B cell (primary cell): ENCODE measurements around the gene SPTB. TPM values are rescaled to one million over a fixed set of nuclear protein-coding genes. Genes with fewer than 3 reads are reported as not detected.

ENCODE experiments used
- ATAC-seq: fragments of 200-7000 bp; cut with Tn5 transposase; one replicate; pipeline ENCODE4 v1.10.0; 2021; ENCODE audit warnings: low read depth, mild to moderate bottlenecking, moderate number of reproducible peaks, moderate library complexity
- CTCF ChIA-PET: fragments of 350-600 bp; sonication (Branson Sonifier 250); formaldehyde crosslinking; loops from one replicate; lab custom pipeline; 2021; ENCODE audit warnings: antibody characterized with exemption, inconsistent platforms; lab: Charles Lee
- POLR2A ChIA-PET: fragments of 350-600 bp; sonication (Branson Sonifier 250); formaldehyde crosslinking; loops from one replicate; lab custom pipeline; 2021; ENCODE audit warnings: antibody characterized with exemption; lab: Charles Lee
- DNase-seq: peaks from one replicate; pipeline ENCODE4 v3.0.0; 2013
- H2AFZ ChIP-seq: 2 replicates; pipeline ENCODE4 v1.6.1; 2012; ENCODE audit warnings: mild to moderate bottlenecking, low read depth, low read length; ENCODE audit not compliant: insufficient read depth, poor library complexity, severe bottlenecking
- H3K27ac ChIP-seq, 2 donors: 1 replicate in 1 of 2; 2 replicates in 1 of 2; pipeline ENCODE4 v1.5.1; 2012 to 2013; ENCODE audit warnings: low read length in 2 of 2, mild to moderate bottlenecking in 2 of 2, moderate library complexity in 1 of 2
- H3K27me3 ChIP-seq, 4 experiments: fragments of 200-600 bp in 1 of 4; sonication (generic) in 1 of 4; replicated peaks in 1 of 4; 1 replicate in 2 of 4; 2 replicates in 2 of 4; pipeline versions ENCODE4 v1.6.1 to v1.7.0; 2013 to 2016; ENCODE audit warnings: low read length in 3 of 4, mild to moderate bottlenecking in 2 of 4, mixed read lengths in 1 of 4, moderate library complexity in 1 of 4; ENCODE audit not compliant: insufficient read depth in 4 of 4, control insufficient read depth in 3 of 4; ENCODE audit errors: control extremely low read depth in 1 of 4
- H3K36me3 ChIP-seq, 2 experiments: replicated peaks in 1 of 2; 1 replicate in 1 of 2; 2 replicates in 1 of 2; pipeline versions ENCODE4 v1.6.1 to v1.7.1; 2013; ENCODE audit warnings: low read length in 1 of 2; ENCODE audit not compliant: insufficient read depth in 2 of 2, control insufficient read depth in 1 of 2; ENCODE audit errors: control extremely low read depth in 1 of 2, extremely low read depth in 1 of 2
- H3K4me1 ChIP-seq, 2 donors: fragments of 200-600 bp in 1 of 2; sonication (generic) in 1 of 2; 1 replicate in 1 of 2; 2 replicates in 1 of 2; pipeline versions ENCODE4 v1.5.1 to v1.6.1; 2013 to 2017; ENCODE audit warnings: low read length in 2 of 2; ENCODE audit not compliant: control insufficient read depth in 2 of 2, insufficient read depth in 2 of 2
- H3K4me2 ChIP-seq: replicated peaks from 2 replicates; pipeline ENCODE3; 2012; ENCODE audit warnings: mild to moderate bottlenecking, low read depth, low read length; ENCODE audit not compliant: poor library complexity, severe bottlenecking
- H3K4me3 ChIP-seq, 5 experiments: fragments of 200-600 bp in 1 of 5; sonication (generic) in 1 of 5; 1 replicate in 3 of 5; 2 replicates in 2 of 5; pipeline versions ENCODE4 v1.5.1 to v1.7.0; 2011 to 2016; ENCODE audit warnings: low read length in 4 of 5, mild to moderate bottlenecking in 4 of 5, low read depth in 2 of 5, control low read depth in 1 of 5, moderate library complexity in 1 of 5; ENCODE audit not compliant: insufficient read depth in 1 of 5; ENCODE audit errors: control extremely low read depth in 1 of 5, extremely low read depth in 1 of 5
- H3K79me2 ChIP-seq: fragments of 200-600 bp; sonication (generic); one replicate; pipeline ENCODE4 v1.6.0; 2016; ENCODE audit warnings: low read length; ENCODE audit not compliant: control insufficient read depth, insufficient read depth
- H3K9ac ChIP-seq: fragments of 200-600 bp; sonication (generic); 2 replicates; pipeline ENCODE4 v1.6.1; 2017; ENCODE audit warnings: mild to moderate bottlenecking, low read length, moderate library complexity
- H3K9me3 ChIP-seq, 3 donors: one replicate each; pipeline versions ENCODE4 v1.6.1 to v1.7.1; 2013; ENCODE audit warnings: low read length in 2 of 3; ENCODE audit not compliant: control insufficient read depth in 2 of 3, insufficient read depth in 1 of 3; ENCODE audit errors: control extremely low read depth in 1 of 3
- H4K20me1 ChIP-seq: 2 replicates; pipeline ENCODE4 v1.6.0; 2012; ENCODE audit warnings: mild to moderate bottlenecking, low read length; ENCODE audit not compliant: insufficient read depth, control insufficient read depth, poor library complexity, severe bottlenecking
- H3K27ac Mint-ChIP-seq: one replicate; pipeline ENCODE4 v1.8.0; 2021; ENCODE audit warnings: mixed read lengths
- H3K27me3 Mint-ChIP-seq: one replicate; pipeline ENCODE4 v1.8.0; 2021; ENCODE audit warnings: mixed read lengths
- H3K4me1 Mint-ChIP-seq: one replicate; pipeline ENCODE4 v1.8.0; 2021; ENCODE audit warnings: mixed read lengths
- H3K4me3 Mint-ChIP-seq: one replicate; pipeline ENCODE4 v1.8.0; 2021; ENCODE audit warnings: mixed read lengths
- H3K9me3 Mint-ChIP-seq: one replicate; pipeline ENCODE4 v1.8.0; 2022; ENCODE audit warnings: mixed read lengths; ENCODE audit not compliant: insufficient read depth
- EZH2 ChIP-seq: IDR thresholded peaks from 2 replicates; pipeline ENCODE4 v1.6.1; 2012; ENCODE audit warnings: borderline replicate concordance, low read depth, mild to moderate bottlenecking, moderate library complexity, low read length; ENCODE audit not compliant: insufficient read depth, poor library complexity, severe bottlenecking
- WGBS: methylation state at CpG from one replicate; pipeline ENCODE4 v1.1.5; 2013; ENCODE audit warnings: missing lambda C conversion rate; ENCODE audit not compliant: insufficient coverage; 5-methylcytosine and 5-hydroxymethylcytosine counted together
- intact Hi-C: fragments of 100-400 bp; cut with micrococcal nuclease; formaldehyde crosslinking; loops from one replicate; pipeline ENCODE4 v1.10.0; 2022
- polyA plus RNA-seq: library from polyadenylated mRNA; depleted of rRNA; stranded (reverse); fragments of >200 nt; gene quantifications from 2 replicates; pipeline ENCODE4 v1.2.3, GENCODE V29; 2012
- total RNA-seq, 2 donors: library from RNA; stranded (reverse); fragments of 120-200 nt in 1 of 2; gene quantifications; 1 replicate in 1 of 2; 2 replicates in 1 of 2; pipeline versions ENCODE4 v1.2.3 to v1.2.4, GENCODE V29; 2013 to 2022
- TF ChIP-seq, protein P1 (sequence below): fragments of 200-600 bp; IDR thresholded peaks from one replicate; pipeline ENCODE4 v1.8.0; 2022; ENCODE audit warnings: antibody characterized with exemption, mild to moderate bottlenecking

Gene SPTB
- total and polyA plus RNA-seq, 2 donors (not counting 1 experiment from before 2014, with no cell fraction given) = 0.12 TPM; not detected in 1

DNA sequence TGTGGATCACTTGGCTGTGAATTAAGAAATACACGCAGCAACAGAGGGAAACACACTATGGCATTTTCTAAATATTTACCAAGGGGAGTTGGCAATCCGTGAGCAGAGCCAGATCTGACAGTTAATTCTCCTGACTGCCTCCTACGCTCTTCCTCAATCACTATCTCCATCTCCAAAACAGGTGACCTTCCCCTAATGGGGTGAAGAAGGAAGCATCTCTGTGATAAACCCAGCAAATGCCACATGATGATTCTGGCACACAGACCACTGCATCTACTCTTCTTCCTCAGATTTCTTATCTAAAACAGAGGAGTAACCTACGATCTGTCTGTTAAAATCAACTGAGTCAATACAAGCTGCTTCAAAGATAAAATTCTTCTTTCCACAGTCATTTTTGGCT lies 4.4 kb downstream of the SPTB start:
- no peak for DNase-seq

DNA sequence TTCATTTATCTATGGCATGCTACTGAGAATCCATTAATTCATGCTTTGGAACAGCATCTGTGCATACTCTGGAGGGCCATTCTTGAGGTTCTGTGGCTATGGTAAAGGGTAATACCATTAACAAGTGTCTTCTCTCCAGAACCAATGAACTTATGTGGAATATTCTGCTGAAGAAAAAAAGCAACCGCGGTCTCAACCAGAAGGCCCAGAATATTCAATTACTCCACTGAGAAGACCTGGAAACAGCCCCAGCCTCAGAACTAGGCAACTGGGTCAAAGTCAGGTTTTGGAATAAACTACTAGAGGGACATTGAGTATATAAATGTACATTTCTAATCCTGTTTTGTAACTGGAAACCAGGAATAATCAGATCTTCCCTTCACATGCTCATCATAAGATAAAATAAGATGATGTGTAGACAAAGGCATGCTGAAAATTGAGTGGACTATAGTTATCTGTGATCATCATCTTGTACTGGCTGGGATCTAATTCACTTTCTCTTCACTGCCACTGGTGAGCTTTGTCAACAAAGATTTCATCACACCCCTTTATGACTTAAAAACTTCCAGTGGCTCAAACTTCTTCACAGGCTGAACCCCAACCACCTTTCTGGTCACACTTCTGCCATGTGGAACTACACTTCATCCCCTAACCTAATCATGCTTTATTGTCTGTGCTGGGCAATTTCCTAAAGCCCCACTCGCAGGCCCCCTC lies 6.0 kb downstream of the SPTB start:
- H3K9me3 Mint-ChIP-seq = no peaks in the 10 kb centered on the region
- peaks cover 41% of the 10 kb centered on the region for H3K27me3 Mint-ChIP-seq
- no peaks in the 10 kb centered on the region for H3K79me2 ChIP-seq
- peaks cover 6% of the 10 kb centered on the region for H3K4me1 Mint-ChIP-seq
- no peak overlapping the region for H3K9ac ChIP-seq
- no peak overlapping the region for H3K4me3 ChIP-seq
- no peak overlapping the region for H3K4me3 Mint-ChIP-seq
- POLR2A ChIA-PET = no interaction called here
- no peaks in the 10 kb centered on the region for H4K20me1 ChIP-seq
- H3K36me3 ChIP-seq = no peaks in the 10 kb centered on the region
- H3K27ac Mint-ChIP-seq = no peak overlapping the region
- no peak overlapping the region for H3K4me2 ChIP-seq
- no peak for ATAC-seq
- 100% methylated on average over 1 of the region's 3 CpGs for WGBS
- CTCF ChIA-PET = no interaction called here
- peaks cover 3 to 4% of the 10 kb centered on the region in 2 donors for H3K4me1 ChIP-seq
- no peak overlapping the region for H2AFZ ChIP-seq
- no peak for TF ChIP-seq EZH2
- TF ChIP-seq, protein P1, sequence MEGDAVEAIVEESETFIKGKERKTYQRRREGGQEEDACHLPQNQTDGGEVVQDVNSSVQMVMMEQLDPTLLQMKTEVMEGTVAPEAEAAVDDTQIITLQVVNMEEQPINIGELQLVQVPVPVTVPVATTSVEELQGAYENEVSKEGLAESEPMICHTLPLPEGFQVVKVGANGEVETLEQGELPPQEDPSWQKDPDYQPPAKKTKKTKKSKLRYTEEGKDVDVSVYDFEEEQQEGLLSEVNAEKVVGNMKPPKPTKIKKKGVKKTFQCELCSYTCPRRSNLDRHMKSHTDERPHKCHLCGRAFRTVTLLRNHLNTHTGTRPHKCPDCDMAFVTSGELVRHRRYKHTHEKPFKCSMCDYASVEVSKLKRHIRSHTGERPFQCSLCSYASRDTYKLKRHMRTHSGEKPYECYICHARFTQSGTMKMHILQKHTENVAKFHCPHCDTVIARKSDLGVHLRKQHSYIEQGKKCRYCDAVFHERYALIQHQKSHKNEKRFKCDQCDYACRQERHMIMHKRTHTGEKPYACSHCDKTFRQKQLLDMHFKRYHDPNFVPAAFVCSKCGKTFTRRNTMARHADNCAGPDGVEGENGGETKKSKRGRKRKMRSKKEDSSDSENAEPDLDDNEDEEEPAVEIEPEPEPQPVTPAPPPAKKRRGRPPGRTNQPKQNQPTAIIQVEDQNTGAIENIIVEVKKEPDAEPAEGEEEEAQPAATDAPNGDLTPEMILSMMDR = no peak
- DNase-seq = no peak
- H3K27me3 ChIP-seq = peaks cover 0 to 22% (median 11%) of the 10 kb centered on the region in 4 experiments
- H3K9me3 ChIP-seq = no peaks in the 10 kb centered on the region
- H3K27ac ChIP-seq = no peak overlapping the region
- intact Hi-C loops = no loop called here

More for the DNA sequence above, 4.4 kb downstream of the SPTB start:
- H3K27ac ChIP-seq = no peak overlapping the region
- no peak for ATAC-seq
- peaks cover 0 to 32% (median 17%) of the 10 kb centered on the region in 4 experiments for H3K27me3 ChIP-seq
- H2AFZ ChIP-seq = no peak overlapping the region
- WGBS = 64% methylated on average over 2 of the region's 4 CpGs
- peaks cover 1 to 6% of the 10 kb centered on the region in 2 donors for H3K4me1 ChIP-seq
- H4K20me1 ChIP-seq = no peaks in the 10 kb centered on the region
- H3K9ac ChIP-seq = no peak overlapping the region
- no peaks in the 10 kb centered on the region for H3K9me3 Mint-ChIP-seq
- no peaks in the 10 kb centered on the region for H3K9me3 ChIP-seq
- ChIA-PET CTCF (interaction anchor here (1.2 kb wide), 1 partner anchor 52 kb away, joined by 3 read pairs; no protein-coding TSS in a partner anchor), POLR2A (no interaction called here)
- H3K79me2 ChIP-seq = no peaks in the 10 kb centered on the region
- intact Hi-C loops = no loop called here
- no peak overlapping the region for H3K4me2 ChIP-seq
- no peak for TF ChIP-seq EZH2
- TF ChIP-seq, protein P1 = no peak
- H3K36me3 ChIP-seq = no peaks in the 10 kb centered on the region
- no peak overlapping the region for H3K4me3 ChIP-seq
- H3K4me1 Mint-ChIP-seq = peaks cover 4% of the 10 kb centered on the region
- H3K27me3 Mint-ChIP-seq = peaks cover 45% of the 10 kb centered on the region
- H3K27ac Mint-ChIP-seq = no peak overlapping the region
- H3K4me3 Mint-ChIP-seq = no peak overlapping the region
